Myocyte (in vitro differentiated cells): ENCODE results near the gene PLXDC1. TPM values are rescaled to one million over a fixed set of nuclear protein-coding genes. Genes with fewer than 3 reads are reported as not detected.
A peak's percentile ranks its signal among the peaks of the same experiment; 100 is the strongest.
"Not testable (repeated sequence)": the region's sequence is repeated elsewhere in the genome, so short reads cannot be mapped to it uniquely, and the experiment has no call there.

ENCODE experiments used
- DNase-seq: peaks from one replicate; pipeline ENCODE4 v3.0.0-alpha.2; 2012; ENCODE audit warnings: low read depth
- total RNA-seq: library from RNA; depleted of rRNA; stranded (reverse); fragments of >200 nt; gene quantifications from 2 replicates; pipeline ENCODE4 v1.2.3, GENCODE V29; 2014

Gene PLXDC1
- total RNA-seq, 1 donor from 2014 or later: 49.7 TPM

GRCh38 chr17:39183045-39183444 lies 31.6 kb upstream of the PLXDC1 start:
- DNase-seq: no peak

GRCh38 chr17:39181303-39181702 lies 29.9 kb upstream of the PLXDC1 start:
- no peak for DNase-seq

- DNase-seq: peak; percentile 52
Measured at GRCh38 chr17:39178536-39178935, 27.1 kb upstream of the PLXDC1 start.

GRCh38 chr17:39177256-39177655 lies 25.8 kb upstream of the PLXDC1 start:
- peak; percentile 39 for DNase-seq

GRCh38 chr17:39175695-39176093 lies 24.3 kb upstream of the PLXDC1 start:
- DNase-seq: peak; percentile 81

GRCh38 chr17:39174920-39175694 lies 23.7 kb upstream of the PLXDC1 start:
- peak; percentile 74 for DNase-seq

GRCh38 chr17:39173526-39174274 lies 22.3 kb upstream of the PLXDC1 start:
- DNase-seq: peak; percentile 33

- peak; percentile 18 for DNase-seq
Measured at GRCh38 chr17:39173080-39173479, 21.6 kb upstream of the PLXDC1 start.

GRCh38 chr17:39171933-39172332 lies 20.5 kb upstream of the PLXDC1 start:
- DNase-seq: no peak

- peak; percentile 24 for DNase-seq
Measured at GRCh38 chr17:39170558-39170957, 19.1 kb upstream of the PLXDC1 start.

- DNase-seq: no peak
Measured at GRCh38 chr17:39170109-39170508, 18.7 kb upstream of the PLXDC1 start.

GRCh38 chr17:39169518-39169917 lies 18.1 kb upstream of the PLXDC1 start:
- DNase-seq: no peak

- no peak for DNase-seq
Measured at GRCh38 chr17:39169101-39169500, 17.7 kb upstream of the PLXDC1 start.

GRCh38 chr17:39168503-39168902 lies 17.1 kb upstream of the PLXDC1 start:
- not testable (repeated sequence) for DNase-seq

- DNase-seq: no peak
Measured at GRCh38 chr17:39167476-39167875, 16.0 kb upstream of the PLXDC1 start.

GRCh38 chr17:39166437-39167335 lies 15.2 kb upstream of the PLXDC1 start:
- no peak for DNase-seq

GRCh38 chr17:39165841-39166349 lies 14.5 kb upstream of the PLXDC1 start, which contains the start of gene ARL5C:
Gene ARL5C, minus strand, starts transcription at chr17:39166161. Its CDS starts 401 bp downstream, at chr17:39165760.
- no peak for DNase-seq

GRCh38 chr17:39165178-39165840 lies 13.9 kb upstream of the PLXDC1 start:
- DNase-seq: no peak

GRCh38 chr17:39164675-39165143 lies 13.3 kb upstream of the PLXDC1 start:
- DNase-seq: peak; percentile 87

- no peak for DNase-seq
Measured at GRCh38 chr17:39161962-39162361, 10.5 kb upstream of the PLXDC1 start.
